ENCODE measurements around the gene RPH3AL.
"Not testable (repeated sequence)": the region's sequence is repeated elsewhere in the genome, so short reads cannot be mapped to it uniquely, and the experiment has no call there.

RPH3AL gene

GRCh38 chr17:279331-279730 lies 73.3 kb downstream of the RPH3AL start:
- DNase-seq = no peak

- DNase-seq = no peak
These were observed 73.9 kb downstream of the RPH3AL start for GRCh38 chr17:278676-279059.

- DNase-seq = no peak
These were observed 74.4 kb downstream of the RPH3AL start for GRCh38 chr17:278055-278675.

GRCh38 chr17:274902-275301 lies 77.7 kb downstream of the RPH3AL start:
- DNase-seq = no peak

- no peak for DNase-seq
These were observed 78.4 kb downstream of the RPH3AL start for GRCh38 chr17:273981-274832.

- not testable (repeated sequence) for DNase-seq
These were observed 79.8 kb downstream of the RPH3AL start for GRCh38 chr17:272856-273255.

- not testable (repeated sequence) for DNase-seq
These were observed 80.5 kb downstream of the RPH3AL start for GRCh38 chr17:271928-272623.

GRCh38 chr17:269616-270514 lies 82.7 kb downstream of the RPH3AL start:
- DNase-seq = no peak

- no peak for DNase-seq
These were observed 85.6 kb downstream of the RPH3AL start for GRCh38 chr17:266701-267667.

GRCh38 chr17:266219-266618 lies 86.4 kb downstream of the RPH3AL start:
- no peak for DNase-seq

GRCh38 chr17:265718-266117 lies 86.9 kb downstream of the RPH3AL start:
- no peak for DNase-seq

GRCh38 chr17:263773-264172 lies 88.8 kb downstream of the RPH3AL start:
- no peak for DNase-seq

GRCh38 chr17:263271-263670 lies 89.3 kb downstream of the RPH3AL start:
- DNase-seq = no peak

GRCh38 chr17:261635-262034 lies 91.0 kb downstream of the RPH3AL start:
- DNase-seq = no peak

GRCh38 chr17:260944-261343 lies 91.7 kb downstream of the RPH3AL start:
- DNase-seq = no peak

- no peak for DNase-seq
These were observed 92.4 kb downstream of the RPH3AL start for GRCh38 chr17:260031-260791.

GRCh38 chr17:259341-259976 lies 93.1 kb downstream of the RPH3AL start:
- DNase-seq = no peak

- no peak for DNase-seq
These were observed 93.7 kb downstream of the RPH3AL start for GRCh38 chr17:258906-259305.

- DNase-seq = no peak
These were observed 94.4 kb downstream of the RPH3AL start for GRCh38 chr17:258045-258734.
